Mucosa of stomach (tissue), 1 donor: Measurements from ENCODE around the gene CHTF8.

Experiments used
- H3K27me3 ChIP-seq: one replicate; pipeline ENCODE4 v1.7.0; 2013; ENCODE audit warnings: mild to moderate bottlenecking, low read length; ENCODE audit not compliant: control insufficient read depth, insufficient read depth
- H3K36me3 ChIP-seq: one replicate; pipeline ENCODE4 v1.7.0; 2013; ENCODE audit warnings: low read length; ENCODE audit not compliant: control insufficient read depth, insufficient read depth
- H3K4me1 ChIP-seq: one replicate; pipeline ENCODE4 v1.7.0; 2013; ENCODE audit warnings: mild to moderate bottlenecking, low read length; ENCODE audit not compliant: control insufficient read depth, insufficient read depth
- H3K4me3 ChIP-seq: one replicate; pipeline ENCODE4 v1.7.0; 2013; ENCODE audit warnings: low read length
- H3K9ac ChIP-seq: one replicate; pipeline ENCODE4 v1.7.0; 2013; ENCODE audit warnings: mild to moderate bottlenecking, low read length, moderate library complexity
- H3K9me3 ChIP-seq: one replicate; pipeline ENCODE4 v1.7.0; 2013; ENCODE audit warnings: mild to moderate bottlenecking, low read length, moderate library complexity; ENCODE audit not compliant: control insufficient read depth
- donor health status: Pancreatic carcinoma.

Gene CHTF8

GRCh38 chr16:69069504-69069903 lies 62.9 kb downstream of the CHTF8 start:
- no peak overlapping the region for H3K4me3 ChIP-seq
- H3K36me3 ChIP-seq, result no peaks in the 10 kb centered on the region
- no peak overlapping the region for H3K9ac ChIP-seq
- H3K27me3 ChIP-seq, result no peaks in the 10 kb centered on the region
- no peaks in the 10 kb centered on the region for H3K9me3 ChIP-seq
- peaks cover 13% of the 10 kb centered on the region for H3K4me1 ChIP-seq
